ENCODE results near the gene AKNA. TPM values are rescaled to one million over a fixed set of nuclear protein-coding genes. Genes with fewer than 3 reads are reported as not detected.
"Not testable (repeated sequence)": the region's sequence is repeated elsewhere in the genome, so short reads cannot be mapped to it uniquely, and the experiment has no call there.

The AKNA gene
- total RNA-seq, 3 donors from 2014 or later (not counting 1 experiment from before 2014, with no cell fraction given), result 577 to 743 (median 676) TPM

- 77% methylated on average over 7 of the region's 8 CpGs for WGBS (ENCODE audit: insufficient coverage)
- H3K36me3 Mint-ChIP-seq, result no peaks in the 10 kb centered on the region
- no peak overlapping the region for H3K4me3 ChIP-seq (ENCODE audit: low read length)
- H3K9me3 ChIP-seq (ENCODE audit: control insufficient read depth, insufficient read depth, low read length), result no peaks in the 10 kb centered on the region
- no peaks in the 10 kb centered on the region for H3K9me3 Mint-ChIP-seq
- TF ChIP-seq, protein P1, sequence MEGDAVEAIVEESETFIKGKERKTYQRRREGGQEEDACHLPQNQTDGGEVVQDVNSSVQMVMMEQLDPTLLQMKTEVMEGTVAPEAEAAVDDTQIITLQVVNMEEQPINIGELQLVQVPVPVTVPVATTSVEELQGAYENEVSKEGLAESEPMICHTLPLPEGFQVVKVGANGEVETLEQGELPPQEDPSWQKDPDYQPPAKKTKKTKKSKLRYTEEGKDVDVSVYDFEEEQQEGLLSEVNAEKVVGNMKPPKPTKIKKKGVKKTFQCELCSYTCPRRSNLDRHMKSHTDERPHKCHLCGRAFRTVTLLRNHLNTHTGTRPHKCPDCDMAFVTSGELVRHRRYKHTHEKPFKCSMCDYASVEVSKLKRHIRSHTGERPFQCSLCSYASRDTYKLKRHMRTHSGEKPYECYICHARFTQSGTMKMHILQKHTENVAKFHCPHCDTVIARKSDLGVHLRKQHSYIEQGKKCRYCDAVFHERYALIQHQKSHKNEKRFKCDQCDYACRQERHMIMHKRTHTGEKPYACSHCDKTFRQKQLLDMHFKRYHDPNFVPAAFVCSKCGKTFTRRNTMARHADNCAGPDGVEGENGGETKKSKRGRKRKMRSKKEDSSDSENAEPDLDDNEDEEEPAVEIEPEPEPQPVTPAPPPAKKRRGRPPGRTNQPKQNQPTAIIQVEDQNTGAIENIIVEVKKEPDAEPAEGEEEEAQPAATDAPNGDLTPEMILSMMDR (IDR thresholded peaks at IDR 0.05), result no peak
- H3K27me3 Mint-ChIP-seq (ENCODE audit: low read depth in 2 of 2), result peaks cover 0 to 4% of the 10 kb centered on the region in 2 donors
- no peak overlapping the region for H3K27ac Mint-ChIP-seq
- H3K4me1 ChIP-seq (ENCODE audit: control insufficient read depth, insufficient read depth, low read length), result no peaks in the 10 kb centered on the region
- H3K4me1 Mint-ChIP-seq, result no peaks in the 10 kb centered on the region
- DNase-seq (no peak), ATAC-seq (no peak)
- H3K27me3 ChIP-seq (ENCODE audit: control insufficient read depth, insufficient read depth, low read length), result no peaks in the 10 kb centered on the region
- H3K4me3 Mint-ChIP-seq, result no peak overlapping the region
- no peak overlapping the region for H3K27ac ChIP-seq (ENCODE audit: low read length)
- no peaks in the 10 kb centered on the region for H3K36me3 ChIP-seq (ENCODE audit: control insufficient read depth, insufficient read depth, low read length)
- intact Hi-C loops (cut with micrococcal nuclease), result no loop called here
Observed at GRCh38 chr9:114321759-114322158, 66.0 kb downstream of the AKNA start.

DNA sequence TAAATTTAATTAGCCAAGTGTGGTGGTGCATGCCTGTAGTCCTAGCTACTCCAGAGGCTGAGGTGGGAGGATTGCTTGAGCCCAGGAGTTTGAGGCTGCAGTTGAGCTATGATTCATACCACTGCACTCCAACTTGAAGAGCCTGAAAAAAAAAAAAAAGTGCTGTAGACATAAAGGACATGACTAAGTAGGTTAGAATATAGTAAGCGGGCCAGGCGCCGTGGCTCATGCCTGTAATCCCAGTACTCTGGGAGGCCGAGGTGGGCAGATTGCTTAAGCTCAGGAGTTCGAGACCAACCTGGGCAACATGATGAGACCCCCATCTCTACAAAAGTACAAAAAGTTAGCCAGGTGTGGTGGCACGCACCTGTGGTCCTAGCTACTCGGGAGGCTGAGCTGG lies 67.1 kb downstream of the AKNA start:
- H3K9me3 ChIP-seq (ENCODE audit: control insufficient read depth, insufficient read depth, low read length); H3K27ac Mint-ChIP-seq; H3K27ac ChIP-seq (ENCODE audit: low read length); H3K36me3 ChIP-seq (ENCODE audit: control insufficient read depth, insufficient read depth, low read length); H3K27me3 Mint-ChIP-seq (ENCODE audit: low read depth in 2 of 2); H3K36me3 Mint-ChIP-seq; ATAC-seq; H3K9me3 Mint-ChIP-seq; H3K4me1 Mint-ChIP-seq; H3K4me3 Mint-ChIP-seq; intact Hi-C loops (cut with micrococcal nuclease); H3K27me3 ChIP-seq (ENCODE audit: control insufficient read depth, insufficient read depth, low read length); DNase-seq; H3K4me3 ChIP-seq (ENCODE audit: low read length); H3K4me1 ChIP-seq (ENCODE audit: control insufficient read depth, insufficient read depth, low read length): not testable (repeated sequence)
- WGBS (ENCODE audit: insufficient coverage), result 94% methylated on average over 7 of the region's 7 CpGs

DNA sequence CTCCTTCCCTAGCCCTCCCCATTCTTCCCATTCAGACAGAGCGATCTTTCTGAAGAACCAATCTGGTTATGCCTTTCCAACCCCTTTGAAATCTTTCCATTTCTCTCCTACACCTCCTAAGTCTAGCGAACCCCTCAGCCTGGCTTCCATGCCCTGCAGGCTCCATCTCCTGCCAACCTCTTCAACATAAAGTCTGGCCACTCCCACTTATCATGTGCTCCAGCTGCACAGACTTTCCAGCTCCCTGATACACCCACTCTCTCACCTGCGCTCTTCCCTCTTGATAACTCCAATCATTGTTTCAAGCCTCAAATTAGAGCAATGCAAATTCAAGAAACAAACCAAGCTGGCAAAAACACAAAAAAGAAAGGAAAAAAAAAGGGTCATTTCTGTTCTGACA lies 68.6 kb downstream of the AKNA start:
- Histone ChIP-seq H3K36me3 (ENCODE audit: control insufficient read depth, insufficient read depth, low read length) (no peaks in the 10 kb centered on the region), H3K4me3 (ENCODE audit: low read length) (no peak overlapping the region), H3K27me3 (ENCODE audit: control insufficient read depth, insufficient read depth, low read length) (no peaks in the 10 kb centered on the region), H3K4me1 (ENCODE audit: control insufficient read depth, insufficient read depth, low read length) (no peaks in the 10 kb centered on the region), H3K9me3 (ENCODE audit: control insufficient read depth, insufficient read depth, low read length) (no peaks in the 10 kb centered on the region), H3K27ac (ENCODE audit: low read length) (no peak overlapping the region)
- DNase-seq (no peak), ATAC-seq (no peak)
- no peak overlapping the region for H3K27ac Mint-ChIP-seq
- TF ChIP-seq, protein P1 (IDR thresholded peaks at IDR 0.05), result no peak
- H3K36me3 Mint-ChIP-seq, result no peaks in the 10 kb centered on the region
- H3K4me3 Mint-ChIP-seq, result no peak overlapping the region
- no peaks in the 10 kb centered on the region for H3K9me3 Mint-ChIP-seq
- intact Hi-C loops (cut with micrococcal nuclease), result no loop called here
- peaks cover 0 to 4% of the 10 kb centered on the region in 2 donors for H3K27me3 Mint-ChIP-seq (ENCODE audit: low read depth in 2 of 2)
- WGBS (ENCODE audit: insufficient coverage), result 86% methylated on average over 3 of the region's 3 CpGs
- no peaks in the 10 kb centered on the region for H3K4me1 Mint-ChIP-seq

DNA sequence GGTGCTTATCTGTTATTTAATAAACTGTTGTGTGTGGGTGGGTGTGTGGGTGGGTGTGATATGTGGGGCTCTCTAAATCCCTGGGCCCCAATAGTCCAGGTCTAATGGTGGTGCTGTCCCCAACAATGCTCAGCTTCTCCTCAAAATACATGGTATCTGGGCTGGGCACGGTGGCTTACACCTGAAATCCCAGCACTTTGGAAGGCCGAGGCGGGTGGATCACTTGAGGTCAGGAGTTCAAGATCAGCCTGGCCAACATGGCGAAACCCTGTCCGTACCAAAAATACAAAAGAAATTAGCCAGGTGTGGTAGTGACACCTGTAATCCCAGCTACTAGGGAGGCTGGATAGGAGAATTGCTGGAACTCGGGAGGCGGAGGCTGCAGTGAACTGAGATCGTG lies 69.4 kb downstream of the AKNA start:
- ATAC-seq, result no peak
- H3K4me3 Mint-ChIP-seq, result no peak overlapping the region
- intact Hi-C loops (cut with micrococcal nuclease), result no loop called here
- TF ChIP-seq, protein P1 (IDR thresholded peaks at IDR 0.05), result no peak
- H3K4me3 ChIP-seq (ENCODE audit: low read length), result no peak overlapping the region
- WGBS (ENCODE audit: insufficient coverage), result 96% methylated on average over 8 of the region's 8 CpGs
- H3K36me3 ChIP-seq (ENCODE audit: control insufficient read depth, insufficient read depth, low read length), result no peaks in the 10 kb centered on the region
- H3K9me3 ChIP-seq (ENCODE audit: control insufficient read depth, insufficient read depth, low read length), result no peaks in the 10 kb centered on the region
- no peaks in the 10 kb centered on the region for H3K9me3 Mint-ChIP-seq
- H3K27me3 ChIP-seq (ENCODE audit: control insufficient read depth, insufficient read depth, low read length), result no peaks in the 10 kb centered on the region
- no peaks in the 10 kb centered on the region for H3K4me1 Mint-ChIP-seq
- no peak overlapping the region for H3K27ac ChIP-seq (ENCODE audit: low read length)
- DNase-seq, result no peak
- no peaks in the 10 kb centered on the region for H3K36me3 Mint-ChIP-seq
- H3K27me3 Mint-ChIP-seq (ENCODE audit: low read depth in 2 of 2), result peaks cover 0 to 4% of the 10 kb centered on the region in 2 donors
- H3K27ac Mint-ChIP-seq, result no peak overlapping the region
- H3K4me1 ChIP-seq (ENCODE audit: control insufficient read depth, insufficient read depth, low read length), result no peaks in the 10 kb centered on the region

All from natural killer cell (primary cell).